ENCODE results near the gene RBKS. TPM values are rescaled to one million over a fixed set of nuclear protein-coding genes. Genes with fewer than 3 reads are reported as not detected.

The RBKS gene
- total and polyA plus RNA-seq, 2 of the 13 experiments (the other 11 are each of a cell fraction or from before 2014, with no cell fraction given), result 7.7 to 8.3 TPM

GRCh38 chr2:27752551-27753237, 137.5 kb downstream of the RBKS start (continued):
- TF ChIP-seq ZNF441 (CRISPR knock-in tag; IDR thresholded peaks at IDR 0.05; ENCODE audit: borderline replicate concordance) (no peak), PRDM15 (CRISPR knock-in tag; IDR thresholded peaks at IDR 0.05) (no peak), ZBTB7A (CRISPR knock-in tag; IDR thresholded peaks at IDR 0.05) (no peak), RELA (CRISPR knock-in tag; IDR thresholded peaks at IDR 0.05) (no peak), ZNF546 (CRISPR knock-in tag; conservative IDR thresholded peaks at IDR 0.05) (no peak), MYC (CRISPR knock-in tag; IDR thresholded peaks at IDR 0.05; ENCODE audit: borderline replicate concordance) (peak; percentile 46; the same call in 1 of the 2 replicates), SRSF9 (IDR thresholded peaks at IDR 0.05; ENCODE audit: borderline replicate concordance, insufficient read depth, low read depth, low read length, poor library complexity, severe bottlenecking) (no peak), TCF7L2 (IDR thresholded peaks at IDR 0.05; ENCODE audit: low read depth, low read length) (no peak), ZFX (CRISPR knock-in tag; IDR thresholded peaks at IDR 0.05; ENCODE audit: low read depth) (peak; percentile 72), ZFP91 (CRISPR knock-in tag; IDR thresholded peaks at IDR 0.05; ENCODE audit: borderline replicate concordance) (peak; percentile 73; the same call in 1 of the 2 replicates), MXI1 (IDR thresholded peaks at IDR 0.05; ENCODE audit: borderline replicate concordance, low read depth, low read length) (no peak; the same call in 2 of the 3 replicates), CHD2 (IDR thresholded peaks at IDR 0.05; ENCODE audit: low read depth, low read length) (peak; percentile 56; the same call in 1 of the 2 replicates), KLF12 (CRISPR knock-in tag; IDR thresholded peaks at IDR 0.05; ENCODE audit: borderline replicate concordance) (peak; percentile 37; the same call in 1 of the 2 replicates), SALL1 (CRISPR knock-in tag; IDR thresholded peaks at IDR 0.05) (peak; percentile 64), JARID2 (CRISPR knock-in tag; IDR thresholded peaks at IDR 0.05; ENCODE audit: insufficient replicate concordance) (no peak), ZFAT (CRISPR knock-in tag; conservative IDR thresholded peaks at IDR 0.05) (no peak), ZNF282 (IDR thresholded peaks at IDR 0.05; ENCODE audit: partially characterized antibody) (no peak), KAT7 (CRISPR knock-in tag; IDR thresholded peaks at IDR 0.05; ENCODE audit: borderline replicate concordance) (no peak; the same call in 1 of the 2 replicates), PCBP2 (optimal IDR thresholded peaks at IDR 0.05; ENCODE audit: low read depth, low read length, poor library complexity, severe bottlenecking) (no peak), SAP130 (CRISPR knock-in tag; IDR thresholded peaks at IDR 0.05; ENCODE audit: low read depth) (0 out of 2 replicates have a peak, but pooled peaks have one; percentile 44), ZMAT3 (CRISPR knock-in tag; conservative IDR thresholded peaks at IDR 0.05) (peak; percentile 76; the same call in 1 of the 2 replicates), PLRG1 (conservative IDR thresholded peaks at IDR 0.05) (no peak), ZNF367 (CRISPR knock-in tag; IDR thresholded peaks at IDR 0.05; ENCODE audit: borderline replicate concordance) (no peak), ZNF326 (CRISPR knock-in tag; IDR thresholded peaks at IDR 0.05; ENCODE audit: borderline replicate concordance) (no peak), NKX3-1 (CRISPR knock-in tag; IDR thresholded peaks at IDR 0.05) (no peak)

All from HepG2 (cell line).